CD4-positive, alpha-beta T cell treated with Interleukin-17A for 1 hour (primary cell): Measurements from ENCODE around the gene SLC4A11.
"Not testable (repeated sequence)": the region's sequence is repeated elsewhere in the genome, so short reads cannot be mapped to it uniquely, and the experiment has no call there.

Experiments used
- DNase-seq: peaks from one replicate; pipeline ENCODE4 v3.0.0-alpha.2; 2020

Gene SLC4A11

GRCh38 chr20:3227506-3227905, 11.5 kb downstream of the SLC4A11 start:
- no peak for DNase-seq

DNA sequence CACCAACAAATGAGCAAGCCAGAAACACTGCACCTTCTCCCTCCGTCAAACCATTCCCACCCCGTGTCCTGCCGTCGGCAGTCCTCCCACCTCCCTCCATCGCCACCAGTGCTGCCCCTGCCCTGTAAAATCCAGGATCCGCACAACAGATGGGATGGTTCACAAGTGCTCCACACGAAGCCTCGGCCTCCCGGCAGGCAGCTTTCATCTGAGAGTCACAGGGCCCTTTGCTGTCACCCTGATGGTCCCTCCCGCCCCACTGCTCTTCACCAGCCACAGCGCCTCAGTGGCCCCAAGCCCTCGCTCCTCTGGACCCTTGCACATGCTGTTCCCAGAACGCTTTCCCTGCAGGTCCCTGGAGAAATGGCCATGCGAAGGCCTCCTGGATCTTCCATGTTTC, 12.1 kb downstream of the SLC4A11 start:
- no peak for DNase-seq

DNA sequence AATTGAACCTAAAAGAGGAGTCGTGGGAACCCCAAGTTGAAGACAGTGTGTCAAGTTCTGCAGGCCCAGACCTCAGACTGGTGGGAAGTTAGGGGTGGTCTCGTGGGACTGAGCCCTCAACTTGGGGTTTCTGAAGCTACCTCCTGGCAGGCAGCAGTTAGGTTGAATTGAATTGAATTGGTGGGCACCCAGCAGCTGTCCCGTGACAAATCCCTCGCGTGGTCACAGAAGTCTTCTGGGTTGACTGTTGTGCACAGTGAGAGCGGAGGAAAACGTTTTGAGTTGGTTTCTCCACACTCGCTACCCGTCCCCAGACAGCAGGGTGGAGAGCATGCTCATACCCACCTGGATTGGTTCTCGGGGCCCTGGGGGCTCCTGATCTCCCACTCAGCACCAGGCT, 12.9 kb downstream of the SLC4A11 start:
- DNase-seq: no peak

- DNase-seq: no peak
Observed at GRCh38 chr20:3224681-3225421, 14.1 kb downstream of the SLC4A11 start.

DNA sequence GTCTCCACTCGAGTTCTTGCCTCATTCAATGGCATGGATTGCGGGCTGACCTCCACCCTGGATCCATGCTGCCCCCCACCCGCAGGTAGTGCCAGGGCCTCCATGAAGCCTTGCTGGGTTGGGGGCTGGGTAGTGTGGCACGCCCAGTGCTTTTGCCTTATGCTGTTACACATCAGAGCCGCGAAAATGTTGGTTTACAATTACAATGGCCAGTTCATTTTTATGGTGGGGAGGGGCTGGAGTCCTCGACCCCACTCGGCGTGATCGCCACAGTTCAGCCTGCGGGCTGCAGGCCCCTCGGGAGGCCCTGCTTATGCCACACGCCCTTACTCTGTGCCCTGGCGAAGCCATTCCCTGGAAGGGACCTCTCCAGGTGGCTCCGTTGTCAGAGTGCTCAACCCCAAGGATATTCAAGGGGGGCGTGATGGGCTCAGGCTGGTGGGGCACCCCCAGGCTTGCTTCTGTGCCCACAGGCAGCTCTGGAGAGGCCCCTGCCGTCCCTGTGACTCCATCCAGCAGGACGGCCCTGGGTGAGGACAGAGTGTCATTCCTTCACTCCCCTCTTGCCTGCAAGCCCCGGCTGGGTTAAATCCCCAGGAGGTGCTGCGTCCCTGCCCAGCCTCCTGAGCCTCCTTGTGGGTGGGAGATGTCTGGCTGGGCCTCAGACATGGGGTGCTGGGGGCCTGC, 14.9 kb downstream of the SLC4A11 start:
- no peak for DNase-seq

- DNase-seq: no peak
Observed at GRCh38 chr20:3223651-3223993, 15.4 kb downstream of the SLC4A11 start.

DNA sequence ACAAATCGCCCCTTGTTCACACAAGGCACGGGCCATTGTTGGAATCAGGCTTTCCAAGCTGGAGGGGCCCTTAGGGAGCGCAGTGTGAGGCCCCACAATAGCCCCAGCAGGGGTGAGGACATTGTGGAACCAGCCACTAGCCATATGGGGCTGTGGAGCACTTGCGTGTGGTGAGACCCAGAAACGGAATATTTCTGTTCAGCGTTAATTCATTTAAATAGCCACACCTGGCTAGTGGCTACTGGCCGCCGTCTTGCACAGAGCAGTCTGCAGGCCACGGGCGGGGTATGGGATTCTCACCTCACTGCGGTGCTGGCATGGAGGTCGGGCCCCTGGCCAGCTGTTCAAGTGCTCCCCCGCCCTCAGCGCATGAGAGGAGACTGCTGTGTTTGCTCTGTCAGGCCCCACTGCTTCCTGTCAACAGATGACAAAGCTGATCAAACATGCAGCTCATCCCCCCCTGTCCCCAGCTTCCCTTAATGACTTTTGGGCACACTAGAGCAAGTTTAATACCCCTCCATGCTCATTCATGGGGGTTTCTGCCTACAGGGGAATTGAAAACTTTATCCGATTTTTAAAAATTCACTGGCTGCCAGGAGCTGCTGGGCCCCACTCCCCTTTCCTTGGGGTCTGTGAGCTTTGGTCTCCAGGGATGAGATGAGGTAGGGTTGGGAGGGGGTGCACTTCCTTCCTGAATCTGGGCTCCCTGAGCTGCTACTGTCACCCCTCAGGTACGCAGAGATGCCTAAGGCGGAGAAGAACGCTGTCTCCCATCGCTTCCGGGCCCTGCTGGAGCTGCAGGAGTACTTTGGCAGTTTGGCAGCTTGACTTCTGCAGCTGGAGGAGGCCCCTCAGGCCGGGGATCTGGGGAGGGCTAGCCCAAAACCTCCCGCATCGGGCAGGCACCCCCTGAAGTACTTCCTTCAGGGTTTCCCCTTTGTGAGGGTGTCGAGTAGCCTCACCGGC, 16.1 kb downstream of the SLC4A11 start:
- DNase-seq: peak; percentile 20

- DNase-seq: no peak
Observed at GRCh38 chr20:3221398-3222226, 17.4 kb downstream of the SLC4A11 start.

- peak; percentile 76 for DNase-seq
Observed at GRCh38 chr20:3218307-3218988, 20.5 kb downstream of the SLC4A11 start.

GRCh38 chr20:3215359-3215917, 23.6 kb downstream of the SLC4A11 start:
- DNase-seq: not testable (repeated sequence)

DNA sequence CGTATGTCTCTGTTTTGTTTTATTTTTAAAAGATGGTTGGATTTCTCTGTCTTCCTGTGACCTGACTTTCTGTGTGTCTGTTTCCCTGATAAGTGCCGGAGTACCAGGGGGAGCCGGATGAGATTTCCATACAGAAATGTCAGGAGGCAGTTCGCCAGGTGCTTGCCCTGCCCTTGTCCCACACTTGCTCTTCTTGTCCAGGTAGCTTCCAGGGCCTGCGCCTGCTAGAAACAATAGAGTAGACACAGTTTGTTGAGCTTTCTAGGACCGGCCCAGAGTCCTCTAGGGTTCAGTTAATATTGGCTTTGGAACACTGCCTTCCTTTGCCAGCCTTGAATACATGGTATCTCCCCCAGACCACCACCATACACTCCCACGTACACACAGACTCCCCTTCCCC, 25.8 kb downstream of the SLC4A11 start:
- DNase-seq: no peak

DNA sequence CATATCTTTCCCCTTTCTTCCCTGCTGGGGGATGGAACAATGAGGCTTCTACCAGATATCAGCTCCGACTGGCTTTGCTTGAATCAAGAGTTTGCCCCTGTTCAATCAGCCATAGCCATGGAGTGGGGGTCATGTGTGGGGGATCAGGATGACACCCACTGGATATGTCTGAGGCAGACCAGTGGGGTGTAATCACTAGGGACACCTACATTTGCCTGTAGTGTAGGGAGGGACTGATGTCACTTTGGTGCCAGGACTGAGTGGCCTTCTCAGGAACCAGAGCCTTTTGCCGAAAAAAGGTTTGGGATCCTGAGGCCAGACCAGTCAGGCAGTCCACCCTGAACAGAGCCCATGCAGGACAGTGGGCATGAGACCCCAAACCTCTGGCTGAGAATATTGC, 28.6 kb downstream of the SLC4A11 start:
- DNase-seq: no peak

GRCh38 chr20:3209946-3210317, 29.1 kb downstream of the SLC4A11 start:
- DNase-seq: no peak

- DNase-seq: peak; percentile 71
Observed at GRCh38 chr20:3209257-3209945, 29.6 kb downstream of the SLC4A11 start, which contains the start of gene ITPA. Gene ITPA, plus strand, starts transcription at chr20:3209498. Its CDS starts 54 bp downstream, at chr20:3209552.

- DNase-seq: peak; percentile 1
Observed at GRCh38 chr20:3208786-3209256, 30.2 kb downstream of the SLC4A11 start.

GRCh38 chr20:3204124-3204794, 34.7 kb downstream of the SLC4A11 start, which contains the start of gene DDRGK1:
Gene DDRGK1, minus strand, starts transcription at chr20:3204682. Its CDS starts 55 bp downstream, at chr20:3204627.
- DNase-seq: peak; percentile 93

GRCh38 chr20:3203315-3204123, 35.5 kb downstream of the SLC4A11 start:
- peak; percentile 34 for DNase-seq

DNA sequence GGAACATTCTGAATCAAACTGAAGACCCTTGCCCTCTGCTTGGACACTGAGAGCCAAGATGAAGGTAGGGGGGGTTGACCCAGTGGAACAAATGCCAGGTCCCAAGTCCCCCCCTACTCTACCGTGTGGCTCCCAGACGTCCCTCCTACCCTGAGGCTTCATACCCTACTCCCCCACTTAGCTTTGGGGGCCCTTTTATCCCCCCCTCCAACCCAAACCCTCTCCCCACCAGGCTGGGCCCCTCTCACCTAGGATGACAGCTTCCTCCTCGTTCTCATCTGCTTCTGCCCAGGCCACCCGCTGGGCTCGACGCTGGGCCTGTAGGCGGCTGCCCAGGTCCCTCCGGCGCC, 36.0 kb downstream of the SLC4A11 start:
- DNase-seq: no peak
